Esophagus squamous epithelium (tissue), 4 donors: Measurements from ENCODE around the gene CCND2.

Experiments used
- CTCF ChIP-seq, 6 experiments: fragments of 450-650 bp in 4 of 6; fragments of 200-600 bp in 2 of 6; sonication (generic) in 2 of 6; IDR thresholded peaks; one replicate each; pipeline ENCODE4 v1.5.1; 2016 to 2019; ENCODE audit warnings: antibody characterized with exemption in 6 of 6, mild to moderate bottlenecking in 4 of 6, moderate library complexity in 4 of 6
- POLR2A ChIP-seq, 4 donors: fragments of 450-650 bp; IDR thresholded peaks; one replicate each; pipeline ENCODE4 v1.6.1; 2017; ENCODE audit warnings: antibody characterized with exemption in 4 of 4, mild to moderate bottlenecking in 4 of 4, moderate library complexity in 3 of 4

GRCh38 chr12:4293966-4294505 is 20.5 kb downstream of the CCND2 start:
- TF ChIP-seq POLR2A (IDR thresholded peaks at IDR 0.05) (no peak), CTCF (IDR thresholded peaks at IDR 0.05) (no peak)
